CD4-positive, CD25-positive, alpha-beta regulatory T cell (primary cell): ENCODE data around the gene ARV1. TPM values are rescaled to one million over a fixed set of nuclear protein-coding genes. Genes with fewer than 3 reads are reported as not detected.

ENCODE experiments used
- ATAC-seq, 2 donors: fragments of 150-1000 bp; cut with Tn5 transposase; one replicate each; pipeline ENCODE4 v1.10.0; 2021; ENCODE audit warnings: low read depth in 2 of 2, moderate number of reproducible peaks in 2 of 2, moderate library complexity in 1 of 2
- DNase-seq, 3 donors: peaks; one replicate each; pipeline versions ENCODE4 v3.0.0 to v3.0.0-alpha.2; 2012 to 2022; ENCODE audit warnings: mixed read lengths in 1 of 3
- H3K27ac ChIP-seq: one replicate; pipeline ENCODE4 v1.7.0; 2013; ENCODE audit warnings: mild to moderate bottlenecking, low read length; ENCODE audit not compliant: insufficient read depth, poor library complexity, severe bottlenecking
- H3K27me3 ChIP-seq: one replicate; pipeline ENCODE4 v1.7.0; 2013; ENCODE audit warnings: low read length; ENCODE audit not compliant: control insufficient read depth, insufficient read depth
- H3K36me3 ChIP-seq: one replicate; pipeline ENCODE4 v1.7.0; 2013; ENCODE audit warnings: mild to moderate bottlenecking, low read length, moderate library complexity; ENCODE audit not compliant: control insufficient read depth, insufficient read depth
- H3K4me1 ChIP-seq: 2 replicates; pipeline ENCODE4 v1.7.0; 2013; ENCODE audit warnings: mild to moderate bottlenecking, low read length; ENCODE audit not compliant: insufficient read depth, control insufficient read depth, poor library complexity, severe bottlenecking
- H3K4me3 ChIP-seq: one replicate; pipeline ENCODE4 v1.7.0; 2013; ENCODE audit warnings: low read depth, mild to moderate bottlenecking, low read length, moderate library complexity
- H3K9me3 ChIP-seq, 2 experiments: 1 replicate in 1 of 2; 2 replicates in 1 of 2; pipeline ENCODE4 v1.7.0; 2013; ENCODE audit warnings: low read length in 2 of 2, mild to moderate bottlenecking in 1 of 2, moderate library complexity in 1 of 2; ENCODE audit not compliant: control insufficient read depth in 2 of 2
- H3K27ac Mint-ChIP-seq, 3 donors: one replicate each; pipeline ENCODE4 v1.8.0; 2020 to 2022; ENCODE audit warnings: mild to moderate bottlenecking in 3 of 3, mixed read lengths in 3 of 3, moderate library complexity in 2 of 3
- H3K27me3 Mint-ChIP-seq: one replicate; pipeline ENCODE4 v1.8.0; 2022; ENCODE audit warnings: mild to moderate bottlenecking, mixed read lengths
- H3K36me3 Mint-ChIP-seq: one replicate; pipeline ENCODE4 v1.8.0; 2020; ENCODE audit warnings: mixed read lengths
- H3K4me1 Mint-ChIP-seq, 4 donors: one replicate each; pipeline ENCODE4 v1.8.0; 2020 to 2022; ENCODE audit warnings: mixed read lengths in 4 of 4, mild to moderate bottlenecking in 1 of 4
- H3K4me3 Mint-ChIP-seq, 4 donors: one replicate each; pipeline ENCODE4 v1.8.0; 2020 to 2022; ENCODE audit warnings: mild to moderate bottlenecking in 4 of 4, mixed read lengths in 4 of 4, moderate library complexity in 3 of 4
- H3K9me3 Mint-ChIP-seq, 7 donors: one replicate each; pipeline ENCODE4 v1.8.0; 2020 to 2022; ENCODE audit warnings: mixed read lengths in 7 of 7, mild to moderate bottlenecking in 3 of 7, moderate library complexity in 2 of 7
- polyA plus RNA-seq, 4 donors: library from polyadenylated mRNA; unstranded; fragments of 300-500 nt; fragmentation: Illumina TruSeq; gene quantifications; one replicate each; pipeline ENCODE4 v1.2.3, GENCODE V29; 2021
- total RNA-seq: library from RNA; stranded (reverse); gene quantifications from one replicate; pipeline ENCODE4 v1.2.3, GENCODE V29; 2022

ARV1 gene
- total and polyA plus RNA-seq, 5 donors from 2014 or later, result 6.8 to 41.6 (median 34.7) TPM

DNA sequence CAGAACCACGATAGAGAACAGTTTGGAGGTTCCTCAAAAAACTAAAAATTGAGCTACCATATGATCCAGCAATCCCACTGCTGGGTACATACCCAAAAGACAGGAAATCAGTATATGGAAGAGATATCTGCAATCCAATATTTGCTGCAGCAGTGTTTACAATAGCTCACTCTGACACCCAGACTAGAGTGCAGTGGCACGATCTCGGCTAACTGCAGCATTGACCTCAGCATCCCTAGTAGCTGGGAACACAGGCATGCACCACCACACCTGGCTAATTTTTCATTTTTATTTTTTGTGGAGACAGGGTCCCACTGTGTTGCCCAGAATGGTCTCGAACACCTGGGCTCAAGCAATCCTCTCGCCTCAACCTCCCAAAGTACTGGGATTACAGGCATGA, 13.4 kb upstream of the ARV1 start:
- no peak overlapping the region for H3K4me3 ChIP-seq
- Mint-ChIP-seq H3K4me1 (peaks cover 21 to 55% (median 44%) of the 10 kb centered on the region in 4 donors), H3K27ac (no peak overlapping the region), H3K4me3 (no peak overlapping the region), H3K36me3 (peaks cover 9% of the 10 kb centered on the region), H3K27me3 (no peaks in the 10 kb centered on the region), H3K9me3 (no peaks in the 10 kb centered on the region)
- H3K4me1 ChIP-seq, result peaks cover 4% of the 10 kb centered on the region
- no peak overlapping the region for H3K27ac ChIP-seq
- no peaks in the 10 kb centered on the region for H3K9me3 ChIP-seq
- ATAC-seq, result no peak
- no peaks in the 10 kb centered on the region for H3K27me3 ChIP-seq
- H3K36me3 ChIP-seq, result peaks cover 12% of the 10 kb centered on the region
- DNase-seq, result no peak

DNA sequence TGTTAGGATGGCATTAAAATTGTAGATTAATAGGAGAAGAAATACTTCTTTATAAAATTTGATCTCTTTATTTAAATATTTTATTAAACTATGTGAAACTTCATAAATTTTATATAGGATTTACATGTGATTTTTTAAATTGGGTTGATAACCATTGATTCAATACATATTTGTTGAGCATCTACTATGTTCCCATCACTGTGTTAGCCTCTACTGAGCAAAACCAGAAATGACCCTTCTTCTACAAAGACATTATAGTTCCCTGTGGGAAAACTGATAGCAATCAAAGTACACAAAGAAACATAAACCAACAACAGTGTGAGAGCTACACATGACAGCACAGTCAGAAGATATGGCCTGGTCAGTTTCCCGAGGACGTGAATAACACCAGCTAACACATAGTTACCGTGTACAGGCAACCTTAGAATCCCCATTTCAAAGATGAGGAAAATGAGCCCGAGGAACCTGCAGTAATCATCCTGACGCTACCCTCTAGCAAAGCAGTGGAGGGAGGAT, 12.5 kb upstream of the ARV1 start:
- peaks cover 4% of the 10 kb centered on the region for H3K4me1 ChIP-seq
- H3K27me3 ChIP-seq, result no peaks in the 10 kb centered on the region
- peaks cover 6% of the 10 kb centered on the region for H3K36me3 Mint-ChIP-seq
- H3K4me1 Mint-ChIP-seq, result peaks cover 17 to 51% (median 42%) of the 10 kb centered on the region in 4 donors
- no peaks in the 10 kb centered on the region for H3K9me3 Mint-ChIP-seq
- H3K27ac Mint-ChIP-seq, result no peak overlapping the region
- no peak overlapping the region for H3K27ac ChIP-seq
- H3K4me3 Mint-ChIP-seq, result no peak overlapping the region
- H3K9me3 ChIP-seq, result no peaks in the 10 kb centered on the region
- H3K36me3 ChIP-seq, result peaks cover 9% of the 10 kb centered on the region
- no peak overlapping the region for H3K4me3 ChIP-seq
- ATAC-seq (no peak), DNase-seq (no peak)
- no peaks in the 10 kb centered on the region for H3K27me3 Mint-ChIP-seq

DNA sequence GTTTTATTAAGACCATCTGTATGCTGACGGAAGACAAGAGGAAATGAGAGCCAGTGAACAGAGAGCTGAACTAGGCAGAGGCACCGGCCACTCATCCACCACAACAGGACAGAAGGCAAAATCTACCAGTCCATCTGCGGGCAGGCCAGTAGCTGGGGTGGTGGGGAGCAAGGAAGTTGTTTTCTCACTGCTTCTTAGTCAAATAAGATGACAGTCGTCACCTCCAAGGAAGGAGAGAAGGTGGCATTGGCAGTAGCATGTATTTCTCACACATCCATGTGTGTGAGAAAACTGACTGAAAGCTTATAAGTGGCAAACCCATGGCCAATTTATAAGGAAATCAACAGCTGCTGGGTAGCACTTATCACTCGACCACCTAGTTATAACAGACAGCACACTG, 8.5 kb upstream of the ARV1 start:
- Histone ChIP-seq H3K36me3 (peaks cover 9% of the 10 kb centered on the region), H3K27me3 (no peaks in the 10 kb centered on the region), H3K4me1 (peaks cover 44% of the 10 kb centered on the region), H3K4me3 (no peak overlapping the region), H3K9me3 (no peaks in the 10 kb centered on the region), H3K27ac (no peak overlapping the region)
- Mint-ChIP-seq H3K4me1 (peaks cover 29 to 53% (median 41%) of the 10 kb centered on the region in 4 donors), H3K27ac (peak overlapping the region in 1 of 3 donors; percentile 43), H3K4me3 (no peak overlapping the region), H3K9me3 (no peaks in the 10 kb centered on the region), H3K27me3 (no peaks in the 10 kb centered on the region), H3K36me3 (peaks cover 6% of the 10 kb centered on the region)
- ATAC-seq (no peak), DNase-seq (no peak)

DNA sequence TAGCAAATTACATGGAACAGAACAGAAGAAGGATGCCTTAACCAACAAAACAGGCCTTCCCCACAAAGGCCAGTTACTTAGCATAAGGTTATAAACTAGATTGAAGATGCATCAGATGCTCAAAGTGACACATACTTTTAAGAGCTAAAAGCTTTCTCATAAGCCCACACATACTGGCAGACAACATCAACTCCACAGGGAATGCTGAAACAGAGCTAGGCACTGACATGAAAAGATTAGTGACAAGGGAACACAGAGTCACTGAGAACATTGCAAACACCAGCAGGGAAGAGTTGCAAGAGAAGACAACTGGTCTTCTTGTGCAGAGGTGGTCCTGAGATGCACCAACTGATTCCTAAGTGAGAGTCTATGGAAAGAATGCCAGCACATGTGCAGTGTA, 7.1 kb upstream of the ARV1 start:
- H3K4me3 ChIP-seq, result peak overlapping the region; percentile 65
- Mint-ChIP-seq H3K27me3 (no peaks in the 10 kb centered on the region), H3K4me1 (peaks cover 28 to 65% (median 47%) of the 10 kb centered on the region in 4 donors), H3K36me3 (peaks cover 12% of the 10 kb centered on the region), H3K27ac (peak overlapping the region in 2 of 3 donors; percentile 60 to 86), H3K4me3 (peak overlapping the region in 3 of 4 donors; percentile 43 to 73 (median 71)), H3K9me3 (no peaks in the 10 kb centered on the region)
- no peaks in the 10 kb centered on the region for H3K9me3 ChIP-seq
- H3K27me3 ChIP-seq, result no peaks in the 10 kb centered on the region
- H3K27ac ChIP-seq, result peak overlapping the region; percentile 80
- H3K4me1 ChIP-seq, result peaks cover 56% of the 10 kb centered on the region
- no peak for DNase-seq
- peaks cover 18% of the 10 kb centered on the region for H3K36me3 ChIP-seq
- no peak for ATAC-seq

- Mint-ChIP-seq H3K27ac (peak overlapping the region; percentile 60 to 88 (median 86)), H3K4me3 (peak overlapping the region; percentile 43 to 76 (median 72)), H3K4me1 (peaks cover 28 to 75% (median 55%) of the 10 kb centered on the region in 4 donors), H3K36me3 (peaks cover 12% of the 10 kb centered on the region), H3K9me3 (no peaks in the 10 kb centered on the region), H3K27me3 (no peaks in the 10 kb centered on the region)
- DNase-seq, result peak; percentile 53 to 91 (median 82)
- peaks cover 66% of the 10 kb centered on the region for H3K4me1 ChIP-seq
- no peaks in the 10 kb centered on the region for H3K27me3 ChIP-seq
- H3K27ac ChIP-seq, result peak overlapping the region; percentile 80
- peak overlapping the region; percentile 65 for H3K4me3 ChIP-seq
- H3K9me3 ChIP-seq, result no peaks in the 10 kb centered on the region
- peak; percentile 84 to 87 for ATAC-seq
- H3K36me3 ChIP-seq, result peaks cover 18% of the 10 kb centered on the region
Observed at GRCh38 chr1:230972855-230973271, 6.0 kb upstream of the ARV1 start.

GRCh38 chr1:230975636-230976035, 3.3 kb upstream of the ARV1 start:
- peak overlapping the region in 2 of 4 donors; percentile 41 to 45 for H3K4me3 Mint-ChIP-seq
- peaks cover 70% of the 10 kb centered on the region for H3K4me1 ChIP-seq
- H3K27ac Mint-ChIP-seq, result peak overlapping the region in 1 of 3 donors; percentile 25
- no peaks in the 10 kb centered on the region for H3K27me3 ChIP-seq
- H3K9me3 Mint-ChIP-seq, result no peaks in the 10 kb centered on the region
- H3K4me3 ChIP-seq, result no peak overlapping the region
- no peak overlapping the region for H3K27ac ChIP-seq
- peaks cover 20 to 60% (median 50%) of the 10 kb centered on the region in 4 donors for H3K4me1 Mint-ChIP-seq
- ATAC-seq (no peak), DNase-seq (no peak)
- peaks cover 9% of the 10 kb centered on the region for H3K36me3 ChIP-seq
- H3K9me3 ChIP-seq, result no peaks in the 10 kb centered on the region
- peaks cover 5% of the 10 kb centered on the region for H3K36me3 Mint-ChIP-seq
- H3K27me3 Mint-ChIP-seq, result no peaks in the 10 kb centered on the region

- peak overlapping the region; percentile 91 for H3K4me3 ChIP-seq
- peaks cover 5% of the 10 kb centered on the region for H3K36me3 Mint-ChIP-seq
- no peaks in the 10 kb centered on the region for H3K27me3 Mint-ChIP-seq
- H3K4me1 Mint-ChIP-seq, result peaks cover 20 to 57% (median 49%) of the 10 kb centered on the region in 4 donors
- H3K9me3 Mint-ChIP-seq, result no peaks in the 10 kb centered on the region
- DNase-seq (no peak), ATAC-seq (no peak)
- peak overlapping the region; percentile 41 to 97 (median 67) for H3K4me3 Mint-ChIP-seq
- peaks cover 70% of the 10 kb centered on the region for H3K4me1 ChIP-seq
- peak overlapping the region; percentile 83 for H3K27ac ChIP-seq
- peaks cover 12% of the 10 kb centered on the region for H3K36me3 ChIP-seq
- H3K27ac Mint-ChIP-seq, result peak overlapping the region in 1 of 3 donors; percentile 25
- no peaks in the 10 kb centered on the region for H3K9me3 ChIP-seq
- H3K27me3 ChIP-seq, result no peaks in the 10 kb centered on the region
Observed at GRCh38 chr1:230976360-230976759, 2.5 kb upstream of the ARV1 start.
